Cerebellar nuclear complex (tissue), 1 donor: ENCODE data around the gene A4GALT.

Source experiments
- DNase-seq, 2 experiments: peaks; one replicate each; lab custom pipeline; 2025; lab: John Stamatoyannopoulos, UW

A4GALT gene

GRCh38 chr22:42648368-42649245, 72.1 kb downstream of the A4GALT start:
- DNase-seq, result no peak

GRCh38 chr22:42648017-42648367, 72.7 kb downstream of the A4GALT start:
- no peak for DNase-seq

GRCh38 chr22:42646569-42647525, 73.8 kb downstream of the A4GALT start:
- DNase-seq, result peak in 1 of 2 experiments; percentile 33

GRCh38 chr22:42645938-42646568, 74.6 kb downstream of the A4GALT start:
- DNase-seq, result no peak

DNA sequence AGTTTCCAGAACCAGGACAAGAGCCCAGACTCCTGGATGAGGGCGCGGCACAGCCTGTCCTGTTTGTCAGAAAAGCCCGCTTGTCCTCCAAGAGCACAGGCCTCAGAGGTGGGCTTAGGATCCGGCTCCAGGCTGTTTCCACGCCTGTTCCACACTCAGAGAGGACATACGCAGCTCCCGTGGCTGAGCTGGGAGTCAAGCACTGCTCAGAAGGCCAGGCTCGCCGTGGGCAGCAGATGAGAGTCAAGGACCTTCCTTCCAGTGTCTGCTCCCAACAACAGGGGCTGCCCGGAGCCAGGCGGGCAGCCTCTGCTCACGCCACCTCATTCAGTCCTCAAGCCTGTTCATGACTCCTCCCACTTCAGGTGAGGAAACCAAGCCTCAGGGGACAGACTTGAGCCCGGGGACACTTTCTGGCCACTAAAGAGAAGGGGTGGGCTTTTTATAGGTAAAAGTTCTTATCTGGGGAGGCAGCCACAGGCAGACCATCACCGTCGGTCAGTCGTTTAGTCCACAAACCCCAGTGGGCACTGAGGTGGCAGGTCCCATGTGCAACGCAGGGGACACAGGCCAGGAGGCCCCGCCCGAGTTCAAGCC, 75.2 kb downstream of the A4GALT start:
- no peak for DNase-seq

DNA sequence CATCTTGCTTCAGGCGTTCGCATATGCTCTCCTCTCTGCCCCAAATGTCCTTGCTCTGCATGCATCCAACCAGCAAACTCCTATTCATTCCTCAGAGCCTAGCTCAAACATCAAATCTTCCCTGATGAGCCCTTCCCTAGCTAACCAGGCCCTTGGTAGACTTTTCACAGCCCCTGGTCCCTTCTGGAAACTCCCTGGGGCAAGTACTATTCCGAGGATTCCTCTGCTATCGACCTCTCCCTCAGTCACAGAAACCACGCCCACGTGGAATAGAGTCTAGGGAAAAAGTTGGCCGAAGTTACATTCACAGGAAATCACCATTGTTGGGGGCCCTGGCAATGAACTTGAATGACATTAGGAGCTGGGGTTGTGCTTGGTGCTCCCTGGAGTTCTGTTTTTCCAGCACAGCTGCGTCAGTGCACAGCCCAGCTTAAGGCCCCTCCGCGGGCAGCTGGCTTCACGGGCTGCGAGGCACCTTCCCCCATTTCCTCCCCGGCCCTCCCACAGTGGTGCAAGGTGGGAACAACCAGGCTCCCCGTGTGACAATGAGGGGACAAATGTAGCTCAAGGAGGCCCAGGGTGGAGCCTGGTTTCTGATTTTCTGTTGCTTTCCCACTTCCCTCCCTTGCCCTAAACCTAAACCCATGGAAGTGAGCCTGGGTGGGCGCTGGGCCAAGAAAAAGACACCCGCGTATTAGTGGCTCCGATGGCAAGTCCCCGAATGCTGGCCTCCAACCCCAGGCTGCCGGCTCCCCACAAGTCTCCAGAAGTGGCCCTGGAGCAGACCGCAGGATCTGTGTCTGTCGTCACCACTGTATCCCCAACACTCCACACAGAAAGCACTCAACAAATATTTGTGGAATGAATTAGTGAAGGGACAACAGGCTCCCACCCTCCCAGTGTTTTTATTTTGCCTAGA, 76.0 kb downstream of the A4GALT start:
- DNase-seq, result no peak

GRCh38 chr22:42643634-42644421, 76.8 kb downstream of the A4GALT start:
- no peak for DNase-seq

GRCh38 chr22:42642806-42643633, 77.7 kb downstream of the A4GALT start:
- DNase-seq, result no peak
